ENCODE data around the gene PCDH9.

PCDH9 gene

GRCh38 chr13:66425741-66426140 lies 804.4 kb downstream of the PCDH9 start:
- H3K27me3 Mint-ChIP-seq = no peaks in the 10 kb centered on the region
- no peak overlapping the region for H3K27ac Mint-ChIP-seq
- peaks cover 5% of the 10 kb centered on the region in 2 donors for H3K9me3 Mint-ChIP-seq
- DNase-seq (no peak), ATAC-seq (replicated peaks) (no peak)
- no peak overlapping the region for H3K4me3 Mint-ChIP-seq
- no peaks in the 10 kb centered on the region for H3K4me1 Mint-ChIP-seq (ENCODE audit: low read depth in 2 of 2)
- no peaks in the 10 kb centered on the region for H3K36me3 Mint-ChIP-seq (ENCODE audit: insufficient read depth)

- Mint-ChIP-seq H3K27ac (no peak overlapping the region), H3K4me3 (no peak overlapping the region), H3K9me3 (peaks cover 6 to 9% of the 10 kb centered on the region in 2 donors), H3K27me3 (no peaks in the 10 kb centered on the region), H3K36me3 (ENCODE audit: insufficient read depth) (no peaks in the 10 kb centered on the region), H3K4me1 (ENCODE audit: low read depth in 2 of 2) (no peaks in the 10 kb centered on the region)
- ATAC-seq (replicated peaks) = no peak
- DNase-seq = no peak
These were observed 805.7 kb downstream of the PCDH9 start for GRCh38 chr13:66424422-66424821.

GRCh38 chr13:66415444-66415843 lies 814.7 kb downstream of the PCDH9 start:
- Mint-ChIP-seq H3K4me3 (no peak overlapping the region), H3K4me1 (ENCODE audit: low read depth in 2 of 2) (no peaks in the 10 kb centered on the region), H3K27me3 (no peaks in the 10 kb centered on the region), H3K9me3 (peaks cover 4 to 17% of the 10 kb centered on the region in 2 donors), H3K36me3 (ENCODE audit: insufficient read depth) (no peaks in the 10 kb centered on the region), H3K27ac (no peak overlapping the region)
- ATAC-seq (replicated peaks) = no peak
- DNase-seq = no peak

- H3K27ac Mint-ChIP-seq = no peak overlapping the region
- ATAC-seq (replicated peaks) = no peak
These were observed 815.9 kb downstream of the PCDH9 start for GRCh38 chr13:66414066-66414800.

DNA sequence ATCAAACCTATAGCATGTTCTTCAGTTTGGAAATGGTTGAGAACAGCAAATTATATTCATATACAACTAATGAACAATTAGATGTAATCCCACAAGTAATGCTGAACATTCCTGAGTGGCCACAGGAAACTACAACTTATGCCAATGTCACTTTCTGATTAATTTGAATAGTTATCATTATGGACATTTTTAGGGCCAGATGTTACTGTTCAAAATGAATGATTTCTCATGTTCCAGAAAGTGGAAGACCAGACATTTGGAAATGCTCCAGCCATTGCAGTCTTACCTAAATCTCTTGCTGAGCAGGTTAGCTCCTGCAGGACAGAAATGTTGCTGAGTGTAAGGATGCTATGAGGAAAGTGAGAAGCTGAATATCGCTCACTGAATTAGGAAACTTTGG lies 819.8 kb downstream of the PCDH9 start:
- Mint-ChIP-seq H3K36me3 (ENCODE audit: insufficient read depth) (no peaks in the 10 kb centered on the region), H3K27ac (no peak overlapping the region)

More at GRCh38 chr13:66414066-66414800, 815.9 kb downstream of the PCDH9 start:
- Mint-ChIP-seq H3K4me1 (ENCODE audit: low read depth in 2 of 2) (no peaks in the 10 kb centered on the region), H3K27me3 (no peaks in the 10 kb centered on the region), H3K36me3 (ENCODE audit: insufficient read depth) (no peaks in the 10 kb centered on the region), H3K4me3 (no peak overlapping the region), H3K9me3 (peaks cover 6 to 16% of the 10 kb centered on the region in 2 donors)
- no peak for DNase-seq

GRCh38 chr13:66409542-66409941 lies 820.6 kb downstream of the PCDH9 start:
- Mint-ChIP-seq H3K9me3 (peaks cover 1 to 7% of the 10 kb centered on the region in 2 donors), H3K4me3 (no peak overlapping the region), H3K27me3 (no peaks in the 10 kb centered on the region), H3K4me1 (ENCODE audit: low read depth in 2 of 2) (no peaks in the 10 kb centered on the region), H3K36me3 (ENCODE audit: insufficient read depth) (no peaks in the 10 kb centered on the region), H3K27ac (no peak overlapping the region)
- ATAC-seq (replicated peaks) (no peak), DNase-seq (no peak)

More for the DNA sequence above, 819.8 kb downstream of the PCDH9 start:
- DNase-seq = no peak
- H3K4me1 Mint-ChIP-seq (ENCODE audit: low read depth in 2 of 2) = no peaks in the 10 kb centered on the region
- H3K9me3 Mint-ChIP-seq = peaks cover 1 to 7% of the 10 kb centered on the region in 2 donors
- H3K4me3 Mint-ChIP-seq = no peak overlapping the region
- no peak for ATAC-seq (replicated peaks)
- no peaks in the 10 kb centered on the region for H3K27me3 Mint-ChIP-seq

DNA sequence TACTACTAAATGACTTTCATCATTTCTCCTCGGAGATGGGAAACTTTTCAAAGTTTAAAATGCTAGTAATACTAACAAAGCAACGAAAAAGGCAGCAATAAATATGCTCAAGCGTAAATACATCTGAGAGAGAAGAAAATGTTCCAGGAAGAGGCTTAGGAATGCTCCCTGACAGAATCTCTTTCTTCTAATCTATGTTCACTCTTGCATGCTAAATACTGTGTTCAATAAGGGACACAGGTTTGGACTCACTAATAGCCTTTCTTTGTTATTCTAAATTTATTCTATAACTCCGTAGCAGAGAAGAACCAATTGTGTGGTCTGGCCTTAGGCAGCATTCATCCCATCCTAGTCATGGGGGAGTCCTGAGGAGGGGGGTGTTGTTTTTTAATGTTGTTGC lies 823.0 kb downstream of the PCDH9 start:
- DNase-seq = no peak
- H3K9me3 Mint-ChIP-seq = peaks cover 5 to 7% of the 10 kb centered on the region in 2 donors
- no peak for ATAC-seq (replicated peaks)
- no peaks in the 10 kb centered on the region for H3K4me1 Mint-ChIP-seq (ENCODE audit: low read depth in 2 of 2)
- H3K36me3 Mint-ChIP-seq (ENCODE audit: insufficient read depth) = no peaks in the 10 kb centered on the region
- no peak overlapping the region for H3K27ac Mint-ChIP-seq
- no peak overlapping the region for H3K4me3 Mint-ChIP-seq
- H3K27me3 Mint-ChIP-seq = no peaks in the 10 kb centered on the region

- Mint-ChIP-seq H3K4me3 (no peak overlapping the region), H3K36me3 (ENCODE audit: insufficient read depth) (no peaks in the 10 kb centered on the region), H3K4me1 (ENCODE audit: low read depth in 2 of 2) (no peaks in the 10 kb centered on the region), H3K27ac (no peak overlapping the region), H3K9me3 (peaks cover 5 to 7% of the 10 kb centered on the region in 2 donors), H3K27me3 (no peaks in the 10 kb centered on the region)
- ATAC-seq (replicated peaks) = no peak
- no peak for DNase-seq
These were observed 824.0 kb downstream of the PCDH9 start for GRCh38 chr13:66405908-66406802.

- Mint-ChIP-seq H3K4me1 (ENCODE audit: low read depth in 2 of 2) (no peaks in the 10 kb centered on the region), H3K9me3 (peaks cover 5 to 11% of the 10 kb centered on the region in 2 donors), H3K27me3 (no peaks in the 10 kb centered on the region), H3K27ac (no peak overlapping the region), H3K4me3 (no peak overlapping the region), H3K36me3 (ENCODE audit: insufficient read depth) (no peaks in the 10 kb centered on the region)
- DNase-seq (no peak), ATAC-seq (replicated peaks) (no peak)
These were observed 827.6 kb downstream of the PCDH9 start for GRCh38 chr13:66402546-66402945.

GRCh38 chr13:66402066-66402465 lies 828.1 kb downstream of the PCDH9 start:
- H3K27ac Mint-ChIP-seq = no peak overlapping the region
- no peaks in the 10 kb centered on the region for H3K27me3 Mint-ChIP-seq
- no peak overlapping the region for H3K4me3 Mint-ChIP-seq
- H3K9me3 Mint-ChIP-seq = peaks cover 5 to 11% of the 10 kb centered on the region in 2 donors
- no peak for DNase-seq
- H3K36me3 Mint-ChIP-seq (ENCODE audit: insufficient read depth) = no peaks in the 10 kb centered on the region
- no peak for ATAC-seq (replicated peaks)
- H3K4me1 Mint-ChIP-seq (ENCODE audit: low read depth in 2 of 2) = no peaks in the 10 kb centered on the region

- Mint-ChIP-seq H3K27me3 (no peaks in the 10 kb centered on the region), H3K4me3 (no peak overlapping the region), H3K4me1 (ENCODE audit: low read depth in 2 of 2) (no peaks in the 10 kb centered on the region), H3K9me3 (peaks cover 9 to 11% of the 10 kb centered on the region in 2 donors), H3K36me3 (ENCODE audit: insufficient read depth) (no peaks in the 10 kb centered on the region), H3K27ac (no peak overlapping the region)
- DNase-seq = no peak
- no peak for ATAC-seq (replicated peaks)
These were observed 829.8 kb downstream of the PCDH9 start for GRCh38 chr13:66400292-66400691.

DNA sequence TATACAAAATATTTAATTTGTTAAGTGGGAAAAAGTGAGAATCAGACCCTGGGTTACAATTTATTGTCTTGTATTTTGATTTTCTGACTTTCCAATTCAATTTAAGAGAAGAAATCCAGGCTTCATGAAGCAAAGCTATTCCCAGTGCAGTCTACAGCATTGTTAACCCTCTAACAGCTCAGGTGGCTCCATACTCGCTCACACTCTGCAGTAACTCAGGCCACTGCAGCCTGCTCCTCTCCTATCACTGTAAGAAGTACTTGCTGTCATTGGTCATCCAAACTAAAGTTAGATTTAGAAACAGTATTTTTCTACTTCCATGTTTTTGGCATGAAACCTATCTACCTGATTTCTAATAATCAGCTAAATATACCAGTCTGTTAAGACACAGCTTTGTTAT lies 830.3 kb downstream of the PCDH9 start:
- ATAC-seq (replicated peaks) (no peak), DNase-seq (no peak)
- no peak overlapping the region for H3K4me3 Mint-ChIP-seq
- H3K4me1 Mint-ChIP-seq (ENCODE audit: low read depth in 2 of 2) = no peaks in the 10 kb centered on the region
- H3K27ac Mint-ChIP-seq = no peak overlapping the region
- H3K36me3 Mint-ChIP-seq (ENCODE audit: insufficient read depth) = no peaks in the 10 kb centered on the region
- H3K27me3 Mint-ChIP-seq = no peaks in the 10 kb centered on the region
- peaks cover 9 to 11% of the 10 kb centered on the region in 2 donors for H3K9me3 Mint-ChIP-seq

GRCh38 chr13:66397133-66397532 lies 833.0 kb downstream of the PCDH9 start:
- no peak overlapping the region for H3K4me3 Mint-ChIP-seq
- ATAC-seq (replicated peaks) (no peak), DNase-seq (no peak)
- no peaks in the 10 kb centered on the region for H3K4me1 Mint-ChIP-seq (ENCODE audit: low read depth in 2 of 2)
- H3K9me3 Mint-ChIP-seq = peaks cover 6 to 11% of the 10 kb centered on the region in 2 donors
- no peaks in the 10 kb centered on the region for H3K36me3 Mint-ChIP-seq (ENCODE audit: insufficient read depth)
- no peak overlapping the region for H3K27ac Mint-ChIP-seq
- H3K27me3 Mint-ChIP-seq = no peaks in the 10 kb centered on the region

- Mint-ChIP-seq H3K27ac (no peak overlapping the region), H3K9me3 (peaks cover 0 to 5% of the 10 kb centered on the region in 2 donors), H3K4me3 (no peak overlapping the region), H3K36me3 (ENCODE audit: insufficient read depth) (no peaks in the 10 kb centered on the region), H3K4me1 (ENCODE audit: low read depth in 2 of 2) (no peaks in the 10 kb centered on the region), H3K27me3 (no peaks in the 10 kb centered on the region)
- ATAC-seq (replicated peaks) (no peak), DNase-seq (no peak)
These were observed 838.8 kb downstream of the PCDH9 start for GRCh38 chr13:66391322-66391721.

Data from effector memory CD8-positive, alpha-beta T cell (primary cell).